ENCODE data around the gene OXNAD1.

OXNAD1 gene

DNA sequence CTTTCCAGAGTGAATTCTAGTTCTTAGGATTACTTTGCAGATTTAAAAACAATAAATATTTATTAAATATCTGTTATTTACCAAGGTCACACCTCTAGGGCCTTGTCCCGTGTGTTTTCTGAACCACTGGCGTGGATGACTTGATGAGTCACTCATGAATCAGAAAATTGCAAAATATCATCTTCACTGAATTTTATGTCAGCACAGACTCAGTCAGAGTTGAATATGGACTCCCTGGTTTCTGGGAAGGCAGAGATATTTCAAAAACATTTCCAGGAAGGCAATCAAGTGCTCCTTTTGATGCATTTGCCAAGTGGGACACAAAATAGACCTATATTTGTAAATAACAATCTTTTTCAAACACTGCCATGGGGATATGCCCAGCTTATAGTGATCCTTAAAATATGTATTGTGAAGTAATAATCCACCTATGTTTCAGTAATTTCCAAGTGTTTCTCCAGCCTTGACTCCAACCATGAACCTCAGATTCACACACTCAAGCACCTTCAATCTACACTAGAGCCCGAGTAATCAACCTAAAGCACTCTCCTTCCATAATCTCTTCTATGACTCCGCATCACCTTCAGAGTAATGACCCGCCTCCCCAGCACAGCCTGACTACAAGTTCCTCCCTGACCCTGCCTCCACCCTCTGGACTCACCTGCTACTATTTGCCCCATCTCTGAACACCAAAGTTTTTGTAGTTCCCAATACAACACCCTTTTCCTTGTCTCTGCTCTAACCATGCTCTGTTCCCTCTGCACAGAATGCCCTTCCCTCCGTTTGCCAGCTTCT is 24.6 kb upstream of the OXNAD1 start:
- H3K27me3 ChIP-seq (replicated peaks; ENCODE audit: insufficient read depth, low read length), result no peaks in the 10 kb centered on the region

DNA sequence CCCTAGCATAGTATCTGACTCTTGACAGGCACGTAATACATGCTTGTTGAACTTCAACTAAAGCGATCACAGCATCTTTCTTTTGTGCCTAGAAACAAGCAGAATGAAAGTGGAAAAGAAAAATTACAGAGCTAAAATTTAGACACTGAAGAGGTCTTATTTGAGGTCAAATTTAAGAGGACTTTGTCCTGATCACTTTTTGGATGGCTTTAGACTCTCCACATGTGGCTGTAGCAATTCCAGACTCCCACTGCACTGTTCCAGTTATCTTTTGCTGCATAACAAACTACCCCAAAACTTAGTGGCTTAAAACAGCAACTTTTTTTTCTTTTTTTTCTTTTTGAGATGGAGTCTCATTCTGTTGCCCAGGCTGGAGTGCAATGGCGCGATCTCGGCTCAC is 23.8 kb upstream of the OXNAD1 start:
- no peaks in the 10 kb centered on the region for H3K9me3 ChIP-seq (replicated peaks; ENCODE audit: insufficient read depth, low read length)
- no peak overlapping the region for H3K9ac ChIP-seq (ENCODE audit: low read length)
- H3K27me3 ChIP-seq (replicated peaks; ENCODE audit: insufficient read depth, low read length), result no peaks in the 10 kb centered on the region
- H3K36me3 ChIP-seq (replicated peaks; ENCODE audit: insufficient read depth, low read length), result no peaks in the 10 kb centered on the region
- no peak overlapping the region for H3K27ac ChIP-seq (ENCODE audit: low read length)
- H2AFZ ChIP-seq (ENCODE audit: low read length), result no peak overlapping the region
- H3K4me1 ChIP-seq (ENCODE audit: low read length), result no peaks in the 10 kb centered on the region
- H3K79me2 ChIP-seq (ENCODE audit: low read length), result no peaks in the 10 kb centered on the region
- no peaks in the 10 kb centered on the region for H3F3A ChIP-seq (ENCODE audit: insufficient read depth, low read length)
- H3K4me3 ChIP-seq (ENCODE audit: low read length), result no peak overlapping the region
- DNase-seq, result no peak
- TF ChIP-seq, protein P1, sequence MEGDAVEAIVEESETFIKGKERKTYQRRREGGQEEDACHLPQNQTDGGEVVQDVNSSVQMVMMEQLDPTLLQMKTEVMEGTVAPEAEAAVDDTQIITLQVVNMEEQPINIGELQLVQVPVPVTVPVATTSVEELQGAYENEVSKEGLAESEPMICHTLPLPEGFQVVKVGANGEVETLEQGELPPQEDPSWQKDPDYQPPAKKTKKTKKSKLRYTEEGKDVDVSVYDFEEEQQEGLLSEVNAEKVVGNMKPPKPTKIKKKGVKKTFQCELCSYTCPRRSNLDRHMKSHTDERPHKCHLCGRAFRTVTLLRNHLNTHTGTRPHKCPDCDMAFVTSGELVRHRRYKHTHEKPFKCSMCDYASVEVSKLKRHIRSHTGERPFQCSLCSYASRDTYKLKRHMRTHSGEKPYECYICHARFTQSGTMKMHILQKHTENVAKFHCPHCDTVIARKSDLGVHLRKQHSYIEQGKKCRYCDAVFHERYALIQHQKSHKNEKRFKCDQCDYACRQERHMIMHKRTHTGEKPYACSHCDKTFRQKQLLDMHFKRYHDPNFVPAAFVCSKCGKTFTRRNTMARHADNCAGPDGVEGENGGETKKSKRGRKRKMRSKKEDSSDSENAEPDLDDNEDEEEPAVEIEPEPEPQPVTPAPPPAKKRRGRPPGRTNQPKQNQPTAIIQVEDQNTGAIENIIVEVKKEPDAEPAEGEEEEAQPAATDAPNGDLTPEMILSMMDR (IDR thresholded peaks at IDR 0.05; ENCODE audit: low read length), result no peak
- TF ChIP-seq EZH2 (optimal IDR thresholded peaks at IDR 0.05; ENCODE audit: low read depth, low read length), result no peak
- TF ChIP-seq EZH2phosphoT487 (IDR thresholded peaks at IDR 0.05; ENCODE audit: low read length), result no peak
- H3K9me2 ChIP-seq (replicated peaks; ENCODE audit: insufficient read depth, low read length), result no peaks in the 10 kb centered on the region
- H4K20me1 ChIP-seq (ENCODE audit: insufficient read depth, low read length), result no peaks in the 10 kb centered on the region
- no peak overlapping the region for H3K4me2 ChIP-seq (ENCODE audit: low read depth, low read length)

More for the DNA sequence above, 24.6 kb upstream of the OXNAD1 start:
- Histone ChIP-seq H3K4me2 (ENCODE audit: low read depth, low read length) (no peak overlapping the region), H3F3A (ENCODE audit: insufficient read depth, low read length) (no peaks in the 10 kb centered on the region), H3K9me3 (replicated peaks; ENCODE audit: insufficient read depth, low read length) (no peaks in the 10 kb centered on the region), H3K9ac (ENCODE audit: low read length) (no peak overlapping the region), H3K79me2 (ENCODE audit: low read length) (no peaks in the 10 kb centered on the region), H3K36me3 (replicated peaks; ENCODE audit: insufficient read depth, low read length) (no peaks in the 10 kb centered on the region), H4K20me1 (ENCODE audit: insufficient read depth, low read length) (no peaks in the 10 kb centered on the region), H3K9me2 (replicated peaks; ENCODE audit: insufficient read depth, low read length) (no peaks in the 10 kb centered on the region), H2AFZ (ENCODE audit: low read length) (no peak overlapping the region), H3K27ac (ENCODE audit: low read length) (no peak overlapping the region), H3K4me3 (ENCODE audit: low read length) (no peak overlapping the region), H3K4me1 (ENCODE audit: low read length) (no peaks in the 10 kb centered on the region)
- DNase-seq, result no peak
- TF ChIP-seq, protein P1 (IDR thresholded peaks at IDR 0.05; ENCODE audit: low read length), result no peak
- TF ChIP-seq EZH2phosphoT487 (IDR thresholded peaks at IDR 0.05; ENCODE audit: low read length), result no peak
- no peak for TF ChIP-seq EZH2 (optimal IDR thresholded peaks at IDR 0.05; ENCODE audit: low read depth, low read length)

DNA sequence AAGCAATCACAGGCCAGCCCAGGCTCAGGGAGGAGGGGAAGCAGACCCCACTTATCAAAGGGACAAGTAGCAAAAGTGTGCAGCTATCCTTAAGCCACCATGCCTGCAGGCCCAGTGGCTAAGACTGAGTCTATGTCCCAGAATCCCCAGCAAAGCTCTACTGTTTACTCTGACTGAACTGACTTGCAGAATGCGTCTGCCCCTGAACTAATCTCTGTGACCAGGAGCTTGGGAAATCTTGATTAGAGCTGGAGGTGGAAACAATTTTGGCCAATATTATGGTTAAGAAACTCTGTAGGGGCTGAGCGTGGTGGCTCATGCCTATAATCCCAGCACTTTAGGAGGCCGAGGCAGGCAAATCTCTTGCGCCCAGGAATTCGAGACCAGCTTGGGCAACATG is 22.8 kb upstream of the OXNAD1 start:
- Histone ChIP-seq H3K4me2 (ENCODE audit: low read depth, low read length) (no peak overlapping the region), H3F3A (ENCODE audit: insufficient read depth, low read length) (no peaks in the 10 kb centered on the region), H3K9me2 (replicated peaks; ENCODE audit: insufficient read depth, low read length) (no peaks in the 10 kb centered on the region), H3K4me1 (ENCODE audit: low read length) (no peaks in the 10 kb centered on the region), H3K79me2 (ENCODE audit: low read length) (no peaks in the 10 kb centered on the region), H4K20me1 (ENCODE audit: insufficient read depth, low read length) (no peaks in the 10 kb centered on the region), H3K27me3 (replicated peaks; ENCODE audit: insufficient read depth, low read length) (no peaks in the 10 kb centered on the region), H3K4me3 (ENCODE audit: low read length) (no peak overlapping the region), H3K9me3 (replicated peaks; ENCODE audit: insufficient read depth, low read length) (no peaks in the 10 kb centered on the region), H3K36me3 (replicated peaks; ENCODE audit: insufficient read depth, low read length) (no peaks in the 10 kb centered on the region), H2AFZ (ENCODE audit: low read length) (no peak overlapping the region), H3K9ac (ENCODE audit: low read length) (no peak overlapping the region), H3K27ac (ENCODE audit: low read length) (no peak overlapping the region)
- no peak for DNase-seq
- TF ChIP-seq EZH2phosphoT487 (IDR thresholded peaks at IDR 0.05; ENCODE audit: low read length) (no peak), EZH2 (optimal IDR thresholded peaks at IDR 0.05; ENCODE audit: low read depth, low read length) (no peak)
- TF ChIP-seq, protein P1 (IDR thresholded peaks at IDR 0.05; ENCODE audit: low read length), result no peak

Measured in MM.1S (cell line).